Left ventricle myocardium superior (tissue), 1 donor: ENCODE measurements around the gene C1R. TPM values are rescaled to one million over a fixed set of nuclear protein-coding genes. Genes with fewer than 3 reads are reported as not detected.

Source experiments
- ATAC-seq: fragments of 200-7000 bp; cut with Tn5 transposase; one replicate; pipeline ENCODE4 v1.9.1; 2020; ENCODE audit warnings: mild to moderate bottlenecking, moderate library complexity
- DNase-seq: peaks from one replicate; pipeline ENCODE4 v3.0.0-alpha.2; 2020
- intact Hi-C: fragments of 100-400 bp; cut with micrococcal nuclease; formaldehyde crosslinking; loops from one replicate; pipeline ENCODE4 v1.11.0; 2022
- total RNA-seq: library from RNA; stranded (reverse); fragmentation: NEBNext Ultra II Directional; extraction: Animal tissue kit (Norgen Biotek cat#: 25700); gene quantifications from one replicate; pipeline ENCODE4 v1.2.1, GENCODE V29; 2021
- donor health status: DM: no; HTN: yes; CAD: no; lungs with severe emphysema.

The C1R gene
- total RNA-seq, 1 donor from 2014 or later, result 142 TPM

GRCh38 chr12:7079826-7080125, 12.5 kb downstream of the C1R start:
- intact Hi-C loops, result loop anchor here (2.0 kb wide), 1 partner anchor 13 kb away; no protein-coding TSS in a partner anchor
- ATAC-seq, result peak; percentile 63
- no peak for DNase-seq

GRCh38 chr12:7078163-7078562, 14.1 kb downstream of the C1R start:
- DNase-seq (no peak), ATAC-seq (no peak)
- intact Hi-C loops, result no loop called here

DNA sequence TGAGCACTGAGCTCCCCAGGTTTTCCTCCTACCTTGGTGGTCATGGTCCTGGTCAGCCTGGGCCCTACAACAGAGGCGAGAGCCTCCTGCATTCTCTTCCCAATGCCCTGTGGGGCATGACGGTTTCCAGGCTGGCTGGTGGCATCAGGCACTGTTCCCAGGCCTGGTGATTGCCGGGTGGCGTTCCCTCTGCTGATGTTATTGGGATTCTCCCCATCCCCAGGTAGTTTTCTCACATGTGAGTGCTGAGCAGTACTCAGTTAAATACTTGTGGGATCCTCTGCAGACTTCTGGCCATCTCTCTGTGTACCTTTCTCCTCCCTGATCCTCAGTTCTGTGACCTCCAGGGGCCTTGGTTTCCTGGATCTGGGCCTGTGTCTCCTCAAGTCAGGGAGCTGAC, 15.8 kb downstream of the C1R start:
- ATAC-seq (no peak), DNase-seq (no peak)
- intact Hi-C loops, result no loop called here

GRCh38 chr12:7075939-7076338, 16.3 kb downstream of the C1R start:
- no peak for DNase-seq
- intact Hi-C loops, result no loop called here
- no peak for ATAC-seq

DNA sequence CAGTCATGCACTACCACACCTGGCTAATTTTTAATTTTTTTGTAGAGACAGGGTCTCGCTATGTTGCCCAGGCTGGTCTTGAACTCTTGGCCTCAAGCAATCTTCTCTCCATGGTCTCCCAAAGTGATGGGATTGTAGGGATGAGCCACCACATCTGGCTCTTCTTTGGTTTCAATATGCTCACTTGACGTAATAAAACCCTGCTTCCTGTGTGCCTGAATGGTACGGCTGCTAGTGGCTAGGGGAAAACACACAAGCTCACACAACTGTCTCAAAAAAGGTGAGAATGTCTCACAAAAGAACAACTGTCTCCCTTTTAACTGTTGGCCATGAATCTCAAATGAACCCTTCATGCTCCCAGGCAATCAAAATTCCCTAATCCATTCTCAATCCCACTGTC, 16.7 kb downstream of the C1R start:
- no peak for ATAC-seq
- intact Hi-C loops, result no loop called here
- no peak for DNase-seq

- intact Hi-C loops, result no loop called here
- DNase-seq (no peak), ATAC-seq (no peak)
Observed at GRCh38 chr12:7073946-7074345, 18.3 kb downstream of the C1R start.

- no peak for ATAC-seq
- intact Hi-C loops, result no loop called here
- DNase-seq, result no peak
Observed at GRCh38 chr12:7072554-7072953, 19.7 kb downstream of the C1R start.

- intact Hi-C loops, result no loop called here
- DNase-seq (no peak), ATAC-seq (no peak)
Observed at GRCh38 chr12:7072035-7072434, 20.2 kb downstream of the C1R start.

DNA sequence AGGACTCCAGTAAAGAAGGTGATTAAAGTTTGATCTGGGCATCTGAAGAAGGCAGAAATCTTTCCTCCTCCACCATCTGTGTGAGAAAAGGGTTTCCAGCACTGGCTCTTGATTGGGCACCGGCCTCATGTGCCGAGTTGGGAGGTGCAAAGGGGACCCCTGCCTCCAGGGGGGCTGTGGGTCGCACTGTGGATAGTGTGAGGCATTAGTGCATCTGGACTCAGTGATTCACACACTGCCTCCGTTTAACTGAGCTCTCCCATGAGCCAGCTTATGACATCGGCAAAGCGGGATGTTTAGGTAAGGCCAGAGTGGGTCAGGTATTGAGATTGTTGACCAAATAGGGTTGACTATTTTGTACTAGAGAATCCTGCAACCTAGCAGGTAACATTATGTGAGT, 22.9 kb downstream of the C1R start:
- DNase-seq (no peak), ATAC-seq (no peak)
- intact Hi-C loops, result loop anchor here (10.0 kb wide), 1 partner anchor 45 kb away; no protein-coding TSS in a partner anchor

- no peak for DNase-seq
- intact Hi-C loops, result loop anchor here (10.0 kb wide), 1 partner anchor 46 kb away; no protein-coding TSS in a partner anchor
- peak; percentile 34 for ATAC-seq
Observed at GRCh38 chr12:7068994-7069346, 23.3 kb downstream of the C1R start.

- intact Hi-C loops, result loop anchor here (10.0 kb wide), 1 partner anchor 46 kb away; no protein-coding TSS in a partner anchor
- ATAC-seq, result peak; percentile 94
- DNase-seq, result peak; percentile 71
Observed at GRCh38 chr12:7068240-7068993, 23.8 kb downstream of the C1R start.

DNA sequence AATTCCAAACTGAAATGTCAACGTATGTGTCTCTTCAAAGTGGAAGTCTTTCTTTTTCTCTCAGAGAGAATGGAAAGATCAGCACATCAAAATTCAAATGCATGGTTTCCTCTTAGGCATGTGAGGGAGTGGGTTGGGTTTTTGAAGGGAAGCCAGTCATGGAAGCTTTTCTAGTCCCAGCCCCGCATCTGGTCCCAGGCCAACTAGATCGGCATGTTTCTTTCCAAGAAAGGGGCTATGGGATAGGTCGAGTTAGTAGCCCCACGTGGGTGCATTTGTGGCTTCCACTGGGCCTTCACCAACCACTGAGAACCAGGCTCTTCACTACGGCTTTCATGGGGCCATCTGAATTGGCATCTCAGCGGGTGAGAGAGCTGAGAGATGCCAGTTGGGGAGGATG, 25.1 kb downstream of the C1R start:
- no peak for ATAC-seq
- intact Hi-C loops, result loop anchor here (2.0 to 10.0 kb wide), 2 partner anchors 14 to 48 kb away; no protein-coding TSS in a partner anchor
- DNase-seq, result no peak

DNA sequence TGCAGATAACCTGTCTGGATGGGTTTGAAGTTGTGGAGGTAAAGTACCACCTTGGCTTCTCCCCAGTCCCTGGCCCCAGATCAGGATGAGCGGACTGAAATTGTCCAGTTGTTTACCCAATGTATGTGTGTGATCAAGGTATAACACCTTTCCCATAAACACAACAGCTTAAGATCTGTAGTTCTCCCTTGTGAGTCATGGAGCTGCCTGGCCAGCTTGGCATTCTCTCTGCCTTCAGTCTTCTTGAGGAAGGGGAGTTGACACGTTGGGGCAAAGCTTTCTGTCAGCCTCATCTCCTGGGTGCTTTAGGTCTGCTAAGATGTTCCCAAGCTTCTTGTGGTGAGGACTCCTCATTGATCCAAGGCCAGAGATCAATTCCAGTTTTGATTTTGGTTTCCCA, 25.6 kb downstream of the C1R start:
- no peak for ATAC-seq
- intact Hi-C loops, result loop anchor here (2.0 to 10.0 kb wide), 2 partner anchors 14 to 48 kb away; no protein-coding TSS in a partner anchor

DNA sequence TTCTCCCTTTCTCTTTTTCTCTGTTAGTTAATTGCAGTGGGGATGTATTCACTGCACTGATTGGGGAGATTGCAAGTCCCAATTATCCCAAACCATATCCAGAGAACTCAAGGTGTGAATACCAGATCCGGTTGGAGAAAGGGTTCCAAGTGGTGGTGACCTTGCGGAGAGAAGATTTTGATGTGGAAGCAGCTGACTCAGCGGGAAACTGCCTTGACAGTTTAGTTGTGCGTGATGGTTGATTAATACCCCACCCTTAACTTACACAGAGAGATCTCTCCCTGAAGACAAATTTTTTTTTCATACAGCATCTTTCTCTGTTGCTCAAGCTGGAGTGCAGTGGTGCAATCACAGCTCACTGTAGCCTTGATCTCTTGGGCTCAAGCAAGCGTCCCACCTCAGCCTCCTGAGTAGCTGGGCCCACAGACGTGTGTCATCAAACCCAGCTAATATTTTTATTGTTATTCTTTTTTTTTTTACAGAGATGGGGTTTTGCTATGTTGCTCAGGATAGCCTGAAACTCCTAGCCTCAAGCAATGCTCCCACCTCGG, 27.1 kb downstream of the C1R start:
- DNase-seq (no peak), ATAC-seq (no peak)
- intact Hi-C loops, result loop anchor here (10.0 kb wide), 1 partner anchor 50 kb away; no protein-coding TSS in a partner anchor

More for the DNA sequence above, 25.6 kb downstream of the C1R start:
- DNase-seq, result no peak

- intact Hi-C loops, result loop anchor here (10.0 kb wide), 1 partner anchor 50 kb away; no protein-coding TSS in a partner anchor
Observed at GRCh38 chr12:7064516-7064915, 27.7 kb downstream of the C1R start.

GRCh38 chr12:7061596-7061995, 30.6 kb downstream of the C1R start:
- DNase-seq, result no peak
- ATAC-seq, result no peak
- intact Hi-C loops, result loop anchor here (10.0 kb wide), 1 partner anchor 53 kb away; no protein-coding TSS in a partner anchor

More at GRCh38 chr12:7064516-7064915, 27.7 kb downstream of the C1R start:
- no peak for DNase-seq
- ATAC-seq, result no peak

DNA sequence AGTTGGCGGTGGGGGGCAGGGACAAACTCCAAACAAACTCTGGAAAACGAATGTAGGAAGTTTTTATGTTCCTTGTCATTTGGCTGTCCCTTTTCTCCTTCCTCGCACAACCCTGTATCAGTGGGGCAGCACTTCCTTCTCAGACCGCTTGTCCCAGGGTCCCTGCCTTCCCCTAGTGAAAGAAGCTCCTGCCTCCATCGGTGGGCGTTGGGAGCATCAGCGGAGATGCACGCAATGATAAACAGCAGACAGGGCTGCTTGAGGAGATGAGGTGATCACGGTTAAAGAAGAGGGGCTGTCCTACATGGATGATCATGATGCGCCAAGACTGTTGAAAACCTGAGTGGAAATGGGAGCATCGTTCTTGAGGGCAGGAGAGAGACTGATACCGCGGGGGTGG, 31.1 kb downstream of the C1R start:
- intact Hi-C loops, result loop anchor here (10.0 kb wide), 1 partner anchor 54 kb away; no protein-coding TSS in a partner anchor
- no peak for DNase-seq
- ATAC-seq, result peak; percentile 6

DNA sequence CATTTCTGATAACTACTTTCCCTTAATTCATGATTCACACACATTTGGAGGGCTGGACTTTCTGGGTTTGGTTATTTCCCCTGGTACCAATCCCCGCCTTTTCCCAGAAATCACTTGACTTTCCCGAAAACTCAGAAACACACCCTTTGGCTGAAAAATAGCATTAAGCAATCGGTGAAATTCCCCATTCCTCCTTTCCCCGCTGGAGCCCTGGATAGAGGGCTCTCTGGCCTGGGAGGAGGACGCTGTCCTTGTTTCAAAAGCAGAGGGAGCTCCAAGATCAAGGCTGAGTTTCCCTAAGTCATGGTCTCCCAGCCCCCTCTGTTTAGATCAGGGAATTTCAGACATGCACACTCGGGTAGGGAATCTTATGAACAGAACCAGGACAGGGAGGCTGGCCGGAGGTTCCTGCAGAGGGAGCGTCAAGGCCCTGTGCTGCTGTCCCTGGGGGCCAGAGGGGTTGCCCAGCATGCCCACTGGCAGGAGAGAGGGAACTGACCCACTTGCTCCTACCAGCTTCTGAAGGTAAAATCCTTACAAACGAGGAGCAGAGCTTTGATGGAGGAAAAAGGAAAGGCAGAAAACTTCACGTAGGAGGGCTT, 31.8 kb downstream of the C1R start, which contains the start of gene C1S:
C1S (plus strand) TSS at position 366 of the 602 bp plus-strand sequence. CDS start 1,195 bp downstream, outside the sequence.
- DNase-seq, result peak; percentile 71
- intact Hi-C loops, result loop anchor here (10.0 kb wide), 1 partner anchor 54 kb away; no protein-coding TSS in a partner anchor
- ATAC-seq, result peak; percentile 98

GRCh38 chr12:7059780-7060179, 32.5 kb downstream of the C1R start:
- intact Hi-C loops, result loop anchor here (10.0 kb wide), 1 partner anchor 55 kb away; no protein-coding TSS in a partner anchor

GRCh38 chr12:7058850-7059395, 33.3 kb downstream of the C1R start:
- DNase-seq (no peak), ATAC-seq (no peak)
- intact Hi-C loops, result no loop called here

More at GRCh38 chr12:7059780-7060179, 32.5 kb downstream of the C1R start:
- DNase-seq, result no peak
- no peak for ATAC-seq
